Measurements from ENCODE around the gene RMI2.

The RMI2 gene

DNA sequence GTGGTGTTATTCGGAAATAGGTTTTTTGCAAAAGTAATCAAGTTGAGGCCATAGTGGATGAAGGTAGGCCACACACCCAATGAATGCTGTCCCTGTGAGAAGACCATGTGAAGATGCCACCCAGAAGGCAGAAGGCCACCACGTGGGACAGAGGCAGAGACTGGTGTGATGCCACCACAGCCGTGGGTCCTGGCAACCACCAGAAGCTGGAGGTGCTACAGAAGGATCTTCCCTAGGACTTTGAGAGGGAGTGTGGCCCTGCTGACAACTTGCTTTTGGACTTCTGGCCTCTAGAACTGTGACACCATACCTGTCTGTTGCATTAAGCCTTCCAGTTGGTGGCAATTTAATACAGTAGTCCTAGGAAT is 49.3 kb downstream of the RMI2 start:
- no peak for DNase-seq (ENCODE audit: low spot score)
- TF ChIP-seq, protein P1, sequence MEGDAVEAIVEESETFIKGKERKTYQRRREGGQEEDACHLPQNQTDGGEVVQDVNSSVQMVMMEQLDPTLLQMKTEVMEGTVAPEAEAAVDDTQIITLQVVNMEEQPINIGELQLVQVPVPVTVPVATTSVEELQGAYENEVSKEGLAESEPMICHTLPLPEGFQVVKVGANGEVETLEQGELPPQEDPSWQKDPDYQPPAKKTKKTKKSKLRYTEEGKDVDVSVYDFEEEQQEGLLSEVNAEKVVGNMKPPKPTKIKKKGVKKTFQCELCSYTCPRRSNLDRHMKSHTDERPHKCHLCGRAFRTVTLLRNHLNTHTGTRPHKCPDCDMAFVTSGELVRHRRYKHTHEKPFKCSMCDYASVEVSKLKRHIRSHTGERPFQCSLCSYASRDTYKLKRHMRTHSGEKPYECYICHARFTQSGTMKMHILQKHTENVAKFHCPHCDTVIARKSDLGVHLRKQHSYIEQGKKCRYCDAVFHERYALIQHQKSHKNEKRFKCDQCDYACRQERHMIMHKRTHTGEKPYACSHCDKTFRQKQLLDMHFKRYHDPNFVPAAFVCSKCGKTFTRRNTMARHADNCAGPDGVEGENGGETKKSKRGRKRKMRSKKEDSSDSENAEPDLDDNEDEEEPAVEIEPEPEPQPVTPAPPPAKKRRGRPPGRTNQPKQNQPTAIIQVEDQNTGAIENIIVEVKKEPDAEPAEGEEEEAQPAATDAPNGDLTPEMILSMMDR (IDR thresholded peaks at IDR 0.05; ENCODE audit: extremely low read depth, insufficient read depth, missing control alignments), result no peak
- in situ Hi-C loops (cut with MboI; ENCODE audit: low pct_unique_long_range_greater_than_20kb, low sequenced_read_pairs, unreplicated experiment), result no loop called here

DNA sequence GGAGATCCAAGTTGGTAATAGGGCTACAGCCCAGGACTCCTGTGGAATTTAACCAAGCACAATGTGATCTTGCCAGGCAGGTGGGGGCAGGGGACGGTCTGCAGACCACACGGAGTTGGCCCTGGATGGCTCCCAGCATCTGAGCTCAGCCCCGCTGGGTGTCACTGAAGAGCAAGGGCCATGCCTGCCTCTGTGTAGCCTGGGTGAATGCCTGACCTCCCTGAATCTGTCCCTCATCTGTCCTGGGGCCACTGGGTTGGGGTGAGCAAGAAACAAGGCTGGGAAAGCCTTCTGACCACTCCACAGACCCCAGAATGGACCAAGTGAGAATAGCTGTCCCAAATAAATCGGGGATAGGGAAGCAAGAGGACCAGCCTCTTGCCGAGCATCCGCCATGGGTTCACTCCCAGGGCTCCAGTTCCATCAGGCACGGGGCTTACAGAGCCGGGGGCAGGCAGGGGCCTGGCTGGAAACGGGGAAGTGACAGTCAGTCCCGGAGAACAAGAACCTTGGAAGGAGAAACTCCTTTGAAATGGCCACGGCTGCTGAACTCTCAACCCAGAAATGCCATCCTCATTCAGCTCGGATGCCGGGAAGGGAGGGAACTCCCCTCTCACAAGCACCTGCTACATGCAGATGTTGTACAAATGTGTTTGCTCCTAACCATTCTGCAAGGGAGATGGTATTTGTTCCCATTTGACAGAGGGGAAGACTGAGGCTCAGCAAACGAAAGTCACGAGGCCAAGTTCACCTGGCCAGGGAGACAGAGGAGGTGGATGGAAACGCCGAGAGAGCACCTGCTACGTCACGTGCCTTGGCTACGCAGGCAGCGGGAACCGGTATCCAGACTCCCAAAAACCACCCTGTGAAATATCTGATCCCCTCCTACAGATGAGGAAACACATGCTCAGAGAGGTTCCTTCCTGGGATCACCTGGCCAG is 50.0 kb downstream of the RMI2 start:
- DNase-seq (ENCODE audit: low spot score), result no peak
- TF ChIP-seq, protein P1 (IDR thresholded peaks at IDR 0.05; ENCODE audit: extremely low read depth, insufficient read depth, missing control alignments), result no peak
- in situ Hi-C loops (cut with MboI; ENCODE audit: low pct_unique_long_range_greater_than_20kb, low sequenced_read_pairs, unreplicated experiment), result no loop called here

DNA sequence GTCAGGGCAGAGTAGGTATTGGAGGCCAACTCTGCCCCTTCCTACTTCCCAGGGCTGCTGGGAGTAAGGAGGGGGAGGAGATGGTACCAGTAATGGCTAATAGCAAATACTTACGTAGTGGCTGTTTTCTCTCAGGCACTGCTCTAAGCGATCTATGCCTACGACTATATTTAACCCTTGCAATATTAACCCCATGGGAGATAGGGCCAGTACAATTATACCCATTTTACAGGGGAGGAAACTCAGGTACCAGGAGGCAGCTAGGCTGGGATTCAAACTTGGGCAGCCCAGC is 50.6 kb downstream of the RMI2 start:
- TF ChIP-seq, protein P1 (IDR thresholded peaks at IDR 0.05; ENCODE audit: extremely low read depth, insufficient read depth, missing control alignments), result no peak
- no peak for DNase-seq (ENCODE audit: low spot score)
- in situ Hi-C loops (cut with MboI; ENCODE audit: low pct_unique_long_range_greater_than_20kb, low sequenced_read_pairs, unreplicated experiment), result no loop called here

DNA sequence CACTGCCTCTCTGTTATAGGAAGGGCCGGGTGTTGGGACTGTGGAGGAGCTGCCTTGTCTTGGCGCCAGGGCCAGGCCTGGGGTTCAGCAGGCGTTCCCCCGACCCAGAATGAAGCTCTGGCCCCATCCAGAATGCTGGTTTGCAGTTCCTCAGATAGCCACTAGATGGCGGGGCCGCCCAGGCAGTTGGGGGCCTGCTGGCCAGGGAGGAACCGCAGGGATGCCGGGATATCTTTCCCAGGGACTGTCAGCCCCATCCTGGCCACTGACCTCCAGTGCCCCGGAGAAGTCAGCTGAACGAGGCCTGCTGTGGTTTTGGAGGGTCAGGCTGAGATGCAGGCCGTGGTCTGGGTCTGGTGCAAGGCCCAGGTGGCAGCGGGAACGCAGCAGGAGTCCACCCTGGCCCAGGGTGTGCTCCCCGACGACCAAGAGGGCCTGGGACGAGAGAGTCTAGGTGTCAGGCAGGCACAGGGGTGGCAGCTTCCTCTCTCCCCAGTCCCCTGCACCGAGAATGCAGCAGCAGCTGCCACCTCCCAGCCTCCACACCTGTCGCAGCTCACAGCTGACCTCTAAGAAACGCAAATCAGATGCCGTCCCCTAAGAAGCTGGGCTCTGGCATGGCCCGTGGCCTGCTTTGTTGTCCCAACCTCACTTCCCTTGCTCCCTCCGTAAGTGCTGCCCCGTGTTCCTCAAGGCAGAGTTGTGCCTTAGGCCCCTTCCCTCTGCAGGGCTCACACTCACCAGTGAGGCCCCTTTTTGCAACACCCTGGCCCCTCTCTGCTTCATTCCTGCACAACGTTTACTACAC is 51.2 kb downstream of the RMI2 start:
- TF ChIP-seq, protein P1 (IDR thresholded peaks at IDR 0.05; ENCODE audit: extremely low read depth, insufficient read depth, missing control alignments), result peak; percentile 97
- in situ Hi-C loops (cut with MboI; ENCODE audit: low pct_unique_long_range_greater_than_20kb, low sequenced_read_pairs, unreplicated experiment), result no loop called here
- DNase-seq (ENCODE audit: low spot score), result peak; percentile 92

DNA sequence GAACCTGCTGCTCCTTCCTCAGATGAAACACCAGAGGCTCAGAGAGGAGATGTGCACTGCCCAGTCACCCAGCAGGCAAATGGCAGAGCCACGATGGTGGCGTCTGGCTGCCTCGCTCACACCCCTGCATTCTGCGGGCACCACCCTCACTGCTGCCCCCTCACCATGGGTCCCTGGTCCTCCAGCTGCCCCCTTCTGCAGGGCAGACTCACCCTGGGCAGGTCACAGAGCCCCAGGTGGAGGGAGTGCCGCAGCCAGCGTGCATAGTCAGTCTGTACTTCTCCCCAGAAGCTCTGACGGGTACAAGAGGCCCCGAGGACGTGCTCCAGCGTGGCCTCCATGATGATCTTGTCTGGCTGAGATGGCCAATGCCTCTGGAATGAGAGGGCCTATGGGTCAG is 52.9 kb downstream of the RMI2 start:
- no peak for DNase-seq (ENCODE audit: low spot score)
- in situ Hi-C loops (cut with MboI; ENCODE audit: low pct_unique_long_range_greater_than_20kb, low sequenced_read_pairs, unreplicated experiment), result no loop called here
- TF ChIP-seq, protein P1 (IDR thresholded peaks at IDR 0.05; ENCODE audit: extremely low read depth, insufficient read depth, missing control alignments), result no peak

DNA sequence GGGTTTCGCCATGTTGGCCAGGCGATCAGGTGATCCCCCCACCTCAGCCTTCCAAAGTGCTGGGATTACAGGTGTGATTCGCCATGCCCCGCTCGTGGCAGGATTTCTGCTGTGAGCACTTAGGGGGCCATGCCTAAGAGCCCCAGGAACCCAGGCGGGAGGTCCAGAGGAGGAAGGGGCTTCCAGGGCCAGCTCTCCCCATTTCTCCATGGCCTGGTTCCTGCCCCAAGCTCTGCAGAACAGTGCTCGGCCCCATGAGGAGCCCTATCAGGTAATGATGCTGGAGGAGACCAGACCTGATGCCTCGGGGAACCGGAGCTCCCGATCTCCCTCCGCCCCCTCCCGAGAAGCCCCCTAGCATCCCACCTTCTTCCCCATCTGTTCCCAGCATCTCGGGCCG is 53.6 kb downstream of the RMI2 start:
- TF ChIP-seq, protein P1 (IDR thresholded peaks at IDR 0.05; ENCODE audit: extremely low read depth, insufficient read depth, missing control alignments), result no peak
- in situ Hi-C loops (cut with MboI; ENCODE audit: low pct_unique_long_range_greater_than_20kb, low sequenced_read_pairs, unreplicated experiment), result no loop called here
- no peak for DNase-seq (ENCODE audit: low spot score)

Data from GM13977 (cell line).